H1 (cell line): Measurements from ENCODE around the gene ADTRP. TPM values are rescaled to one million over a fixed set of nuclear protein-coding genes. Genes with fewer than 3 reads are reported as not detected.

Experiments
- CTCF ChIA-PET: fragments of 300-600 bp; sonication (Branson Sonifier 250); formaldehyde crosslinking; loops from one replicate; lab custom pipeline; 2021; ENCODE audit not compliant: partially characterized antibody; lab: Charles Lee
- POLR2A ChIA-PET: fragments of 300-600 bp; sonication (Branson Sonifier 250); formaldehyde crosslinking; loops from one replicate; lab custom pipeline; 2021; ENCODE audit warnings: inconsistent platforms; ENCODE audit not compliant: partially characterized antibody; lab: Charles Lee
- DNase-seq, 2 experiments: peaks; one replicate each; pipeline versions ENCODE4 v3.0.0 to v3.0.0-alpha.2; 2010 to 2022; ENCODE audit warnings: low spot score in 2 of 2, low read depth in 1 of 2, mixed read lengths in 1 of 2
- FAIRE-seq: peaks from 2 replicates; lab custom pipeline; 2011; peaks lifted over from hg19 to GRCh38; lab: Jason Lieb, UNC
- H2AFZ ChIP-seq: 2 replicates; pipeline ENCODE4 v1.8.1; 2012; ENCODE audit warnings: low read length, inconsistent platforms
- H2AK5ac ChIP-seq: 2 replicates; pipeline ENCODE4 v1.6.1; 2013; ENCODE audit warnings: low read depth, low read length
- H2BK120ac ChIP-seq: replicated peaks from 2 replicates; pipeline ENCODE3; 2013; ENCODE audit warnings: low read depth, low read length, inconsistent platforms
- H2BK12ac ChIP-seq: 2 replicates; pipeline ENCODE4 v1.6.1; 2013; ENCODE audit warnings: low read depth, low read length
- H2BK15ac ChIP-seq: 2 replicates; pipeline ENCODE4 v1.6.1; 2013; ENCODE audit warnings: low read length
- H2BK20ac ChIP-seq: 2 replicates; pipeline ENCODE4 v1.6.1; 2013; ENCODE audit warnings: low read length
- H2BK5ac ChIP-seq: 2 replicates; pipeline ENCODE4 v1.6.1; 2013; ENCODE audit warnings: low read depth, low read length
- H3K14ac ChIP-seq: 2 replicates; pipeline ENCODE4 v1.6.1; 2013; ENCODE audit warnings: inconsistent platforms; ENCODE audit not compliant: insufficient read length
- H3K18ac ChIP-seq: 2 replicates; pipeline ENCODE4 v1.6.1; 2013; ENCODE audit warnings: low read length; ENCODE audit errors: extremely low read depth
- H3K23ac ChIP-seq: 2 replicates; pipeline ENCODE4 v1.6.1; 2013; ENCODE audit warnings: inconsistent platforms; ENCODE audit not compliant: insufficient read length
- H3K23me2 ChIP-seq: 2 replicates; pipeline ENCODE4 v1.6.1; 2013; ENCODE audit warnings: low read depth, low read length
- H3K27ac ChIP-seq: 2 replicates; pipeline ENCODE4 v1.6.1; 2011; ENCODE audit warnings: low read depth, low read length, inconsistent platforms
- H3K27me3 ChIP-seq, 4 experiments: replicated peaks in 1 of 4; 1 replicate in 1 of 4; 2 replicates in 3 of 4; pipeline versions ENCODE4 v1.6.1 to v1.8.1; 2011 to 2013; ENCODE audit warnings: low read length in 3 of 4, mild to moderate bottlenecking in 3 of 4, inconsistent platforms in 2 of 4, mixed read lengths in 2 of 4, moderate library complexity in 1 of 4; ENCODE audit not compliant: control insufficient read depth in 3 of 4, insufficient read depth in 3 of 4; ENCODE audit errors: extremely low read depth in 1 of 4
- H3K36me3 ChIP-seq, 4 experiments: 2 replicates each; pipeline versions ENCODE4 v1.6.1 to v1.8.1; 2011 to 2013; ENCODE audit warnings: mild to moderate bottlenecking in 4 of 4, low read length in 3 of 4, moderate library complexity in 2 of 4, control low read depth in 1 of 4, inconsistent platforms in 1 of 4; ENCODE audit not compliant: insufficient read depth in 4 of 4, control insufficient read depth in 2 of 4
- H3K4ac ChIP-seq: replicated peaks from 2 replicates; pipeline ENCODE3; 2013; ENCODE audit warnings: low read length, low read depth, mixed read lengths, inconsistent platforms; ENCODE audit not compliant: insufficient read length
- H3K4me1 ChIP-seq, 4 experiments: replicated peaks in 1 of 4; 1 replicate in 1 of 4; 2 replicates in 3 of 4; pipeline versions ENCODE4 v1.6.1 to v1.8.1; 2011 to 2013; ENCODE audit warnings: low read length in 3 of 4, inconsistent platforms in 2 of 4, mixed read lengths in 1 of 4; ENCODE audit not compliant: insufficient read depth in 4 of 4, control insufficient read depth in 3 of 4
- H3K4me2 ChIP-seq, 2 experiments: 2 replicates each; pipeline versions ENCODE4 v1.6.1 to v1.8.1; 2011 to 2013; ENCODE audit warnings: low read depth in 2 of 2, low read length in 2 of 2, control low read depth in 1 of 2, inconsistent platforms in 1 of 2, mild to moderate bottlenecking in 1 of 2; ENCODE audit not compliant: insufficient read depth in 1 of 2
- H3K4me3 ChIP-seq, 4 experiments: fragments of 200-600, 300-600 bp in 1 of 4; sonication (generic), shearing (Covaris generic), sonication (Bioruptor Twin) in 1 of 4; 2 replicates each; pipeline versions ENCODE4 v1.5.1 to v1.8.1; 2011 to 2016; ENCODE audit warnings: low read length in 4 of 4, low read depth in 3 of 4, control low read depth in 2 of 4, inconsistent platforms in 2 of 4, mild to moderate bottlenecking in 2 of 4, mixed read lengths in 1 of 4, moderate library complexity in 1 of 4; ENCODE audit not compliant: insufficient read depth in 2 of 4; ENCODE audit errors: extremely low read depth in 1 of 4
- H3K56ac ChIP-seq: replicated peaks from 2 replicates; pipeline ENCODE3; 2013; ENCODE audit warnings: low read depth, mild to moderate bottlenecking, mixed read lengths, low read length, inconsistent platforms; ENCODE audit not compliant: insufficient read length
- H3K79me1 ChIP-seq: 2 replicates; pipeline ENCODE4 v1.6.1; 2013; ENCODE audit warnings: low read depth, low read length, control low read depth
- H3K79me2 ChIP-seq, 2 experiments: 2 replicates each; pipeline versions ENCODE4 v1.6.1 to v1.8.1; 2012 to 2013; ENCODE audit warnings: low read length in 2 of 2, mild to moderate bottlenecking in 2 of 2, inconsistent platforms in 1 of 2; ENCODE audit not compliant: insufficient read depth in 2 of 2, control insufficient read depth in 1 of 2
- H3K9ac ChIP-seq, 4 experiments: replicated peaks in 1 of 4; 1 replicate in 1 of 4; 2 replicates in 3 of 4; pipeline versions ENCODE4 v1.6.1 to v1.8.1; 2011 to 2013; ENCODE audit warnings: low read depth in 3 of 4, low read length in 3 of 4, control low read depth in 2 of 4, mild to moderate bottlenecking in 2 of 4, moderate library complexity in 2 of 4, inconsistent platforms in 1 of 4; ENCODE audit errors: extremely low read depth in 1 of 4
- H3K9me3 ChIP-seq, 2 experiments: 2 replicates each; pipeline versions ENCODE4 v1.6.1 to v1.8.1; 2012 to 2013; ENCODE audit warnings: mild to moderate bottlenecking in 2 of 2, moderate library complexity in 2 of 2, control low read depth in 1 of 2, inconsistent platforms in 1 of 2, low read depth in 1 of 2, low read length in 1 of 2, mixed read lengths in 1 of 2; ENCODE audit not compliant: insufficient read depth in 2 of 2
- H4K20me1 ChIP-seq, 2 experiments: replicated peaks in 1 of 2; 2 replicates each; pipeline versions ENCODE3 to v1.8.1; 2011 to 2013; ENCODE audit warnings: inconsistent platforms in 2 of 2, low read length in 2 of 2, mild to moderate bottlenecking in 1 of 2; ENCODE audit not compliant: insufficient read depth in 2 of 2, control insufficient read depth in 1 of 2
- H4K5ac ChIP-seq: 2 replicates; pipeline ENCODE4 v1.6.1; 2013; ENCODE audit warnings: low read length, low read depth, mixed read lengths, inconsistent platforms; ENCODE audit not compliant: insufficient read length
- H4K8ac ChIP-seq: 2 replicates; pipeline ENCODE4 v1.8.0; 2013; ENCODE audit warnings: mild to moderate bottlenecking, moderate library complexity, low read length, inconsistent platforms; ENCODE audit not compliant: insufficient read depth; ENCODE audit errors: extremely low read depth
- H4K91ac ChIP-seq: replicated peaks from 2 replicates; pipeline ENCODE3; 2013; ENCODE audit warnings: low read length, mixed read lengths, inconsistent platforms; ENCODE audit not compliant: insufficient read length
- CBX5 ChIP-seq: fragments of 300-800, 300-1000 bp; sonication (generic); IDR thresholded peaks from 2 replicates; pipeline ENCODE4 v1.7.1; 2016; ENCODE audit warnings: antibody characterized with exemption, low read length, low read depth
- CTBP2 ChIP-seq: IDR thresholded peaks from 2 replicates; pipeline ENCODE4 v1.7.0; 2011; ENCODE audit warnings: borderline replicate concordance, mild to moderate bottlenecking, moderate library complexity, mixed read lengths, low read length; ENCODE audit not compliant: insufficient read depth, insufficient read length
- CTCF ChIP-seq, 3 experiments: IDR thresholded peaks; 1 replicate in 2 of 3; 2 replicates in 1 of 3; pipeline versions ENCODE4 v1.5.1 to v1.6.1; 2011; ENCODE audit warnings: low read length in 3 of 3, mild to moderate bottlenecking in 3 of 3, inconsistent platforms in 2 of 3, low read depth in 1 of 3, moderate library complexity in 1 of 3; ENCODE audit not compliant: insufficient read depth in 1 of 3; ENCODE audit errors: control extremely low read depth in 1 of 3
- EP300 ChIP-seq, 2 experiments: IDR thresholded peaks; 1 replicate in 1 of 2; 2 replicates in 1 of 2; pipeline ENCODE4 v1.6.1; 2011 to 2012; ENCODE audit warnings: low read depth in 2 of 2, low read length in 2 of 2, mild to moderate bottlenecking in 2 of 2, borderline replicate concordance in 1 of 2, inconsistent platforms in 1 of 2, moderate library complexity in 1 of 2
- HDAC6 ChIP-seq: IDR thresholded peaks from one replicate; pipeline ENCODE4 v1.7.1; 2012; ENCODE audit warnings: low read depth, mild to moderate bottlenecking, inconsistent platforms, low read length, moderate library complexity
- KDM4A ChIP-seq: IDR thresholded peaks from one replicate; pipeline ENCODE4 v1.7.1; 2012; ENCODE audit warnings: low read depth, mild to moderate bottlenecking, moderate library complexity, low read length, inconsistent platforms; ENCODE audit not compliant: severe bottlenecking
- POLR2A ChIP-seq, 2 experiments: IDR thresholded peaks; 1 replicate in 1 of 2; 2 replicates in 1 of 2; pipeline ENCODE4 v1.6.1; 2011; ENCODE audit warnings: low read depth in 2 of 2, low read length in 2 of 2, mild to moderate bottlenecking in 2 of 2; ENCODE audit errors: control extremely low read depth in 1 of 2
- RAD21 ChIP-seq, 2 experiments: IDR thresholded peaks in 1 of 2; conservative IDR thresholded peaks in 1 of 2; 2 replicates each; pipeline ENCODE4 v1.6.1; 2011; ENCODE audit warnings: low read depth in 2 of 2, low read length in 2 of 2, improper control_type of control experiment in 1 of 2, inconsistent platforms in 1 of 2, mild to moderate bottlenecking in 1 of 2, moderate library complexity in 1 of 2
- SRF ChIP-seq: IDR thresholded peaks from 2 replicates; pipeline ENCODE4 v1.6.1; 2011; ENCODE audit warnings: mild to moderate bottlenecking, low read depth, low read length, moderate library complexity
- WGBS, 2 experiments: shearing (Covaris generic) in 1 of 2; methylation state at CpG; one replicate each; pipeline versions ENCODE4 v1.1.6 to v1.1.7; 2013 to 2015; ENCODE audit warnings: low lambda C conversion rate in 2 of 2, mixed read lengths in 2 of 2, inconsistent platforms in 1 of 2, low coverage in 1 of 2, missing lambda C conversion rate in 1 of 2; ENCODE audit not compliant: insufficient replicate concordance in 2 of 2, insufficient coverage in 1 of 2, insufficient read length in 1 of 2; ENCODE audit errors: extremely low coverage in 1 of 2, missing lambda C conversion rate in 1 of 2; 5-methylcytosine and 5-hydroxymethylcytosine counted together
- polyA plus RNA-seq, 7 experiments: library from polyadenylated mRNA; depleted of rRNA in 3 of 7; stranded (reverse) in 5 of 7; unstranded in 2 of 7; fragments of >200 nt in 5 of 7; fragments of 200-250 nt in 2 of 7; gene quantifications; 1 replicate in 5 of 7; 2 replicates in 1 of 7; 4 replicates in 1 of 7; pipeline versions ENCODE4 v1.2.1 to v1.2.3, GENCODE V29; 2011 to 2013; ENCODE audit warnings: missing spikeins in 2 of 7, mixed read lengths in 2 of 7
- total RNA-seq: library from RNA; stranded (reverse); fragmentation: NEBNext Ultra II Directional; extraction: Animal tissue kit (Norgen Biotek cat#: 25700); gene quantifications from 2 replicates; pipeline ENCODE4 v1.2.1, GENCODE V29; 2021
- TF ChIP-seq, protein P1 (sequence below): IDR thresholded peaks from 2 replicates; pipeline ENCODE4 v1.6.1; 2012; ENCODE audit warnings: inconsistent platforms

Gene ADTRP
- total and polyA plus RNA-seq, 2 of the 8 experiments (the other 6 are each of a cell fraction or from before 2014, with no cell fraction given), result 0.08 to 0.45 TPM

GRCh38 chr6:11744753-11745152, 33.9 kb downstream of the ADTRP start:
- Histone ChIP-seq H3K56ac (no peak overlapping the region), H2BK5ac (no peak overlapping the region), H4K91ac (no peak overlapping the region), H3K14ac (no peak overlapping the region), H3K23ac (no peak overlapping the region), H2BK12ac (no peak overlapping the region), H3K23me2 (no peaks in the 10 kb centered on the region; the same call in 1 of the 2 replicates), H3K18ac (no peak overlapping the region), H2AK5ac (no peak overlapping the region), H2BK15ac (no peak overlapping the region), H3K4me3 (no peak overlapping the region), H3K9me3 (no peaks in the 10 kb centered on the region), H3K36me3 (no peaks in the 10 kb centered on the region), H3K4me1 (no peaks in the 10 kb centered on the region), H2AFZ (no peak overlapping the region), H3K79me1 (no peaks in the 10 kb centered on the region), H3K27ac (no peak overlapping the region), H2BK20ac (no peak overlapping the region), H3K4ac (no peak overlapping the region), H4K5ac (no peak overlapping the region), H4K8ac (no peak overlapping the region), H4K20me1 (no peaks in the 10 kb centered on the region), H3K4me2 (no peak overlapping the region), H3K27me3 (no peaks in the 10 kb centered on the region), H3K9ac (no peak overlapping the region), H2BK120ac (no peak overlapping the region), H3K79me2 (no peaks in the 10 kb centered on the region)
- 92% methylated on average over 3 of the region's 3 CpGs; no CpG with 5 or more reads in 1 of the 2 experiments for WGBS, 2 experiments
- FAIRE-seq (no peak), DNase-seq (no peak)
- ChIA-PET POLR2A (no interaction called here), CTCF (no interaction called here)
- no peak for TF ChIP-seq SRF
- no peak for TF ChIP-seq CTBP2
- TF ChIP-seq EP300 (IDR thresholded peaks at IDR 0.05; ENCODE audit: borderline replicate concordance in 1 of 2, low read depth in 2 of 2, low read length in 2 of 2), result no peak
- TF ChIP-seq RAD21 (IDR thresholded peaks at IDR 0.05 in 1 of 2, conservative IDR thresholded peaks at IDR 0.05 in 1 of 2; ENCODE audit: low read depth in 2 of 2, low read length in 2 of 2), result no peak
- TF ChIP-seq CTCF (IDR thresholded peaks at IDR 0.05; ENCODE audit: control extremely low read depth in 1 of 3, insufficient read depth in 1 of 3, low read depth in 1 of 3, low read length in 3 of 3), result no peak
- TF ChIP-seq, protein P1, sequence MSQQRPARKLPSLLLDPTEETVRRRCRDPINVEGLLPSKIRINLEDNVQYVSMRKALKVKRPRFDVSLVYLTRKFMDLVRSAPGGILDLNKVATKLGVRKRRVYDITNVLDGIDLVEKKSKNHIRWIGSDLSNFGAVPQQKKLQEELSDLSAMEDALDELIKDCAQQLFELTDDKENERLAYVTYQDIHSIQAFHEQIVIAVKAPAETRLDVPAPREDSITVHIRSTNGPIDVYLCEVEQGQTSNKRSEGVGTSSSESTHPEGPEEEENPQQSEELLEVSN, result no peak
- TF ChIP-seq HDAC6, result no peak
- TF ChIP-seq POLR2A (IDR thresholded peaks at IDR 0.05; ENCODE audit: control extremely low read depth in 1 of 2, low read depth in 2 of 2, low read length in 2 of 2), result no peak
- TF ChIP-seq CBX5, result no peak
- TF ChIP-seq KDM4A, result no peak
